ENCODE data around the gene KIAA0040. TPM values are rescaled to one million over a fixed set of nuclear protein-coding genes. Genes with fewer than 3 reads are reported as not detected.

The KIAA0040 gene
- total RNA-seq, 3 donors from 2014 or later (not counting 1 experiment from before 2014, with no cell fraction given): 18.0 to 21.2 (median 19.4) TPM

DNA sequence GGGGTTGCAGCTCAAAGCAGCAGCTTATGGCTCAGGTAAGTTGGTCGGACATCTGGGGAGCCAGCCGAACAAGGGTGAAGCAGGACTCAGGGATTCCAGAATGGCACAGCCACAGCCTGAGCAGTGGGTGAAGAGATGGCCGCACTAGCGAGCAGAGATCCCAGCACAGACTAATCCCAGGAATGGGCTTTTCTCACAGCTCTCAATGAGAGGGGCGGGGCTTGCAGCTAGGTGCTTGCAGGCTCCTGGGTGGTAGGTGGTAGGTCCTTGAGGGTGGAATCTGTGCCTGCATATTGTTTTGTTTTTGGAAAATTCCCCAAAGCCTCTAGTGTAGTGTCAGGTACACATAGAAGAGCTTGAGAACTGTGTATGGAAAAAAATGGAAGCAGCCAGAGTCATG lies 9.0 kb downstream of the KIAA0040 start:
- Mint-ChIP-seq H3K4me1 (peaks cover 83 to 85% of the 10 kb centered on the region in 2 donors), H3K36me3 (peaks cover 6% of the 10 kb centered on the region), H3K9me3 (no peaks in the 10 kb centered on the region), H3K4me3 (no peak overlapping the region), H3K27me3 (ENCODE audit: low read depth in 2 of 2) (no peaks in the 10 kb centered on the region), H3K27ac (no peak overlapping the region)
- ATAC-seq: no peak
- H3K27ac ChIP-seq (ENCODE audit: low read length): no peak overlapping the region
- H3K27me3 ChIP-seq (ENCODE audit: control insufficient read depth, insufficient read depth, low read length): no peaks in the 10 kb centered on the region
- H3K4me1 ChIP-seq (ENCODE audit: control insufficient read depth, insufficient read depth, low read length): peaks cover 14% of the 10 kb centered on the region
- WGBS (ENCODE audit: insufficient coverage): 95% methylated on average over 5 of the region's 5 CpGs
- DNase-seq: no peak
- intact Hi-C loops (cut with micrococcal nuclease): no loop called here
- peaks cover 8% of the 10 kb centered on the region for H3K36me3 ChIP-seq (ENCODE audit: control insufficient read depth, insufficient read depth, low read length)
- TF ChIP-seq, protein P1, sequence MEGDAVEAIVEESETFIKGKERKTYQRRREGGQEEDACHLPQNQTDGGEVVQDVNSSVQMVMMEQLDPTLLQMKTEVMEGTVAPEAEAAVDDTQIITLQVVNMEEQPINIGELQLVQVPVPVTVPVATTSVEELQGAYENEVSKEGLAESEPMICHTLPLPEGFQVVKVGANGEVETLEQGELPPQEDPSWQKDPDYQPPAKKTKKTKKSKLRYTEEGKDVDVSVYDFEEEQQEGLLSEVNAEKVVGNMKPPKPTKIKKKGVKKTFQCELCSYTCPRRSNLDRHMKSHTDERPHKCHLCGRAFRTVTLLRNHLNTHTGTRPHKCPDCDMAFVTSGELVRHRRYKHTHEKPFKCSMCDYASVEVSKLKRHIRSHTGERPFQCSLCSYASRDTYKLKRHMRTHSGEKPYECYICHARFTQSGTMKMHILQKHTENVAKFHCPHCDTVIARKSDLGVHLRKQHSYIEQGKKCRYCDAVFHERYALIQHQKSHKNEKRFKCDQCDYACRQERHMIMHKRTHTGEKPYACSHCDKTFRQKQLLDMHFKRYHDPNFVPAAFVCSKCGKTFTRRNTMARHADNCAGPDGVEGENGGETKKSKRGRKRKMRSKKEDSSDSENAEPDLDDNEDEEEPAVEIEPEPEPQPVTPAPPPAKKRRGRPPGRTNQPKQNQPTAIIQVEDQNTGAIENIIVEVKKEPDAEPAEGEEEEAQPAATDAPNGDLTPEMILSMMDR (IDR thresholded peaks at IDR 0.05): no peak
- no peak overlapping the region for H3K4me3 ChIP-seq (ENCODE audit: low read length)
- no peaks in the 10 kb centered on the region for H3K9me3 ChIP-seq (ENCODE audit: control insufficient read depth, insufficient read depth, low read length)

DNA sequence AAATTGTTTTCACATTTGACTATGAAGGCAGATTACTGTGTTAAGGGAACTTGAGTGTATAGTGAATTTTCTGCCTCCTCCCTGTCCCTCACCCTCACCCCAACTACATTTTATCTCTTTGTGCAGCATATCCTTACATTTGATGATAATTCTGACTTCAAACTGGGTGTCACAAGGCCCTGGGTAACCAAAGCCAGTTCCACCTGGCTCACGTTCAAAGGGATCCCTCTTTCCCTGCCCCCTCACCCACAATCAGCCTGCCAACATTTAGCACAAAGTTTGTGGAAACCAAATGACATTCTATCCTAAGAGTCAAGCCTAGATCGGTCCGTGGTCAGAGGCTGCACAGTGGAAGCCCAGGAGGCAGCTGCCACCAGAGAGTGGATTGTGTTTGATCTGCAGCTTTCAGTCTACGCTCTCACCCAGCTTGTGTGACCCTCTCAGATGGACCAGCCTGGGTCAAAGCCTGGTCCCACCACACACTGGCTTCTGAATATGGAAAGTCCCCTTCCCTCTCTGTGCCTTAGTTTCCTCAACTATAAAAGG lies 10.3 kb downstream of the KIAA0040 start:
- H3K27me3 Mint-ChIP-seq (ENCODE audit: low read depth in 2 of 2): no peaks in the 10 kb centered on the region

DNA sequence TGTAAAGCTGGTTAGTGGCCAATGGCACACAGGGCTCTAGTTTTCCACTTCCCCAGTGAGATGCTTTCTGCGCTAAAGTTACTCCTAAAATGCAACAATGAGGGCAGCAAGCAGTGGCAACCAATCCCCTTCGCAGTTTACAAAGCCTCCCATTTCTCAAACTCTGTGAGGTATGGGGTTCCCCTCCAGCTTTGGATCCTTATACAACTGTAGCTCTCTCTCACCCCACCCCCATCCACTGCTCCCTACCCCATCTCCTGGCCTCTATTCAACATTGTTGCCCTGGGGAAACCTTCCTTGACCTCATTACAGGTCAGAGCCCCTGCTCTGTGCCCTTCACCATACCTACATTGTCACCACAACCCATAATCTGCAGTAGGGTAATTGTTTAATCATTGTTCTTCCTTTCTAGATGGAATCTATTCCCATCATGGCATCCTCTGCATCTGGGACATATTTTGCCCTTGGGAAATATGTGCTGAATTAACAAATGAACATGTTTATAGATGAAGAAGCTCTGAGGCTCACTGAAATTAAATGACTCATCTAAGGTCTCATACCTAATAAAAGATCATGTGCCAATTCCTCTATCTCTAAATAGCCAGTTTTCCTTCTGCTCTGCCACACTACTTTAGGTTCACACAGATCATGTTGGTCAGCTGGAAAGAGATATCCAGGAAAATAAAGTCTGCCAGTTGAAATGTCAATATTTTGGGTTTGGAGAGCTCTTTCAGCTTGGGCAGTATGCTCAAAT lies 12.6 kb downstream of the KIAA0040 start:
- no peak overlapping the region for H3K4me3 Mint-ChIP-seq
- Histone ChIP-seq H3K27me3 (ENCODE audit: control insufficient read depth, insufficient read depth, low read length) (no peaks in the 10 kb centered on the region), H3K9me3 (ENCODE audit: control insufficient read depth, insufficient read depth, low read length) (no peaks in the 10 kb centered on the region), H3K4me1 (ENCODE audit: control insufficient read depth, insufficient read depth, low read length) (no peaks in the 10 kb centered on the region), H3K36me3 (ENCODE audit: control insufficient read depth, insufficient read depth, low read length) (peaks cover 11% of the 10 kb centered on the region), H3K27ac (ENCODE audit: low read length) (no peak overlapping the region), H3K4me3 (ENCODE audit: low read length) (no peak overlapping the region)
- H3K4me1 Mint-ChIP-seq: peaks cover 54 to 58% of the 10 kb centered on the region in 2 donors
- intact Hi-C loops (cut with micrococcal nuclease): no loop called here
- TF ChIP-seq, protein P1 (IDR thresholded peaks at IDR 0.05): no peak
- H3K27me3 Mint-ChIP-seq (ENCODE audit: low read depth in 2 of 2): no peaks in the 10 kb centered on the region
- no peak for ATAC-seq
- no peaks in the 10 kb centered on the region for H3K9me3 Mint-ChIP-seq
- 100% methylated on average over 2 of the region's 2 CpGs for WGBS (ENCODE audit: insufficient coverage)
- DNase-seq: no peak
- peaks cover 9% of the 10 kb centered on the region for H3K36me3 Mint-ChIP-seq
- peak overlapping the region in 1 of 2 donors; percentile 18 for H3K27ac Mint-ChIP-seq

More for the DNA sequence above, 10.3 kb downstream of the KIAA0040 start:
- intact Hi-C loops (cut with micrococcal nuclease): no loop called here
- 88% methylated on average over 4 of the region's 4 CpGs for WGBS (ENCODE audit: insufficient coverage)
- peaks cover 6% of the 10 kb centered on the region for H3K36me3 Mint-ChIP-seq
- ATAC-seq: no peak
- H3K9me3 Mint-ChIP-seq: no peaks in the 10 kb centered on the region
- H3K4me1 Mint-ChIP-seq: peaks cover 75% of the 10 kb centered on the region in 2 donors
- Histone ChIP-seq H3K4me1 (ENCODE audit: control insufficient read depth, insufficient read depth, low read length) (peaks cover 8% of the 10 kb centered on the region), H3K4me3 (ENCODE audit: low read length) (no peak overlapping the region), H3K36me3 (ENCODE audit: control insufficient read depth, insufficient read depth, low read length) (peaks cover 10% of the 10 kb centered on the region), H3K27me3 (ENCODE audit: control insufficient read depth, insufficient read depth, low read length) (no peaks in the 10 kb centered on the region), H3K9me3 (ENCODE audit: control insufficient read depth, insufficient read depth, low read length) (no peaks in the 10 kb centered on the region), H3K27ac (ENCODE audit: low read length) (no peak overlapping the region)
- TF ChIP-seq, protein P1 (IDR thresholded peaks at IDR 0.05): no peak
- no peak overlapping the region for H3K4me3 Mint-ChIP-seq
- no peak for DNase-seq
- H3K27ac Mint-ChIP-seq: peak overlapping the region in 1 of 2 donors; percentile 0

All from natural killer cell (primary cell).